HG03521 (cell line): ENCODE data around the gene RRP1.
"Not testable (repeated sequence)": the region's sequence is repeated elsewhere in the genome, so short reads cannot be mapped to it uniquely, and the experiment has no call there.

Experiments used
- ATAC-seq: cut with Tn5 transposase; IDR thresholded peaks from one replicate; pipeline ENCODE4 v1.9.1; 2021; ENCODE audit warnings: mild to moderate bottlenecking, moderate library complexity; ENCODE audit not compliant: unreplicated experiment

Gene RRP1

DNA sequence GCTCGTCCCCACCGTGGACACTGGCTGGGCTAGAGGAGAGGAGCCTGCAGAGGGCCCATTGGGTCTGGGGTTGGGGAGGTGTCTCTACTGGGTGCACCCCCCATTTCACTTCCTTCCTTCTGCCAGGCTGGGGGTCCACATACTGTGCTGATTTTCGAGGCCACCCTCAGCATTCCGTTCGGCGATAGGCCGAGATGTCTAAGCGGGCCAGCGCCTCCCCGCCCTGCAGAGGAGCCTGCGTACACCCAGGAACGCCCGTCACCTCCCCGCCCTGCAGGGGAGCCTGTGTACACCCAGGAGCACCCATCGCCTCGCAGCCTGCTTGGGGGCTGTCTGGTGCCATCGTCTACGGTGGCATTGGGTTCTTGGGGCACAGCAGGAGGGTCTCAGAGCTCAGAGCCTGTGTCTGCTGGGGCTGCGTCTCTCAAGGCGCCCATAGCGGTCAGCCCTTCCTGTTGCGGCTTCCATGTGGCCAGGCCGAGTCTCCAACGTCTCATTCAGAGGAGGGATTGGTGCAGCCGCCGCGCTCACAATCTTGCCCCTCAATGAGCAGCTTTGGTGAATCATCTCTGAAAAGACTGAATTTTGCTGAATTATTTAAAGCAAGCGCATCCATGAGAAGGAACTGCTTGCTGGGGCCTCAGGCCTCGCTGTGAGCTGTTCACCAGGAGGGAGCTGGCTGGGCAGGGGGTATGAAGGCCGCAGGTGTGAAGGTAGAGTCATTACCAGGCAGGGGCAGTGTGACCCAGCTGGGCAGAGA lies 44.9 kb downstream of the RRP1 start:
- no peak for ATAC-seq

- no peak for ATAC-seq
Measured at GRCh38 chr21:43835050-43835449, 45.7 kb downstream of the RRP1 start.

DNA sequence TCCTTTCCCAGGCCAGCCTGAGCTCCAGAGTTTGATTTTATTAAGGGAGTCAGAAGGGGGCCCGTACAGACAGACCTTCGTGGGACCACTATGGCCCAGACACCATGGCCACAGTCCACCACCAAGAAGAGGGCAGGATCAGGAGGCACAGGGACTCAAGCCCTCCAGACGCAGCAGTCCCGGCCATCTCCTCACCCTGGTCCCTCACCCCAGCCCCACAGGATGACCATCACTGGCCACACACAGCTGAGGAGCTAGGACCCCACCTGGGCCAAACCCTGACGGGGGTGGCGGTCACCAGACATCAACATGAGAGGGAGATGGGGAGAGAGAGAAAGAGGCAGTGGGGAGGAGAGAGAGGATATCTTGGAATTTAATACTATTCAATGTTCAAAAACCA lies 46.5 kb downstream of the RRP1 start:
- ATAC-seq: no peak

DNA sequence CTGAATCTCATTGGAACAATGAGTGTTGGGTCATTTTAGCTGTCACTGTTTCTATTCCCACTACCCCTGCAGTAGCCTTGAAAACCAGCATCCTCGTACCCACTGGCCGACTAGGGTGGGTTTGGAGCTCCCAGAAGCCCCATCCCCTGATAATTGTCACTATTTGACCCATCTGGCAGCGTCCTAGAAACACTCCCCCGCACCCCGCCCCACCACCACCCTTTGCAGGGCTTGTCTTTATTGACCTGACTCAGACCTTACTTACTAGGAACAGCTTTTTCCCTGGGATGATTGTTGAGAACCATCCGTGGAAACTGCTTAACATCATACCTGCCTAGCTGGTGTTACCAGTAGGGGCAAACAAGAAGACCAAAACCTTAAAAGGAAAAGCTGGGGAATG lies 47.2 kb downstream of the RRP1 start:
- no peak for ATAC-seq

GRCh38 chr21:43840259-43840658 lies 50.9 kb downstream of the RRP1 start:
- ATAC-seq: no peak

GRCh38 chr21:43842742-43843141 lies 53.4 kb downstream of the RRP1 start:
- ATAC-seq: no peak

GRCh38 chr21:43844906-43845305 lies 55.5 kb downstream of the RRP1 start:
- not testable (repeated sequence) for ATAC-seq

DNA sequence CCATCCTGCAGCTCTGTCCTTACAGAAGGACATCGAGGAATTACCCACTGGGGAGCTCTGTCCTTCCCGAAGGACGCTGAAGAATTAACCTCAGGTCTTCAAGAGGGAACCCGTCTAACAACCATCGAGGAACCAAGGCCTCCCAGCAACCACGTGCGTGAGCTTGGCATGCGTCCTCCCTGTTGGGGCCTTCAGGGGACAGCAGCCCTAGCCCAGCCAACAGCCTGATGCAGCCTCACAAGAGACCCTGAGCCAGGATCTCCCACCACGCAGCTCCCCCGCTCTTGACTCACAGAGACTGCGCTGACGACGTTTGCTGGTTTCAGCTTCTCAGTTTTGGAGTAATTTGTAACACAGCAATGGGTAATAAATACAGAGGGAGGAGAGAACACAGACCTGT lies 56.0 kb downstream of the RRP1 start:
- no peak for ATAC-seq

- no peak for ATAC-seq
Measured at GRCh38 chr21:43846430-43846829, 57.1 kb downstream of the RRP1 start.

- ATAC-seq: no peak
Measured at GRCh38 chr21:43847301-43847700, 57.9 kb downstream of the RRP1 start.

DNA sequence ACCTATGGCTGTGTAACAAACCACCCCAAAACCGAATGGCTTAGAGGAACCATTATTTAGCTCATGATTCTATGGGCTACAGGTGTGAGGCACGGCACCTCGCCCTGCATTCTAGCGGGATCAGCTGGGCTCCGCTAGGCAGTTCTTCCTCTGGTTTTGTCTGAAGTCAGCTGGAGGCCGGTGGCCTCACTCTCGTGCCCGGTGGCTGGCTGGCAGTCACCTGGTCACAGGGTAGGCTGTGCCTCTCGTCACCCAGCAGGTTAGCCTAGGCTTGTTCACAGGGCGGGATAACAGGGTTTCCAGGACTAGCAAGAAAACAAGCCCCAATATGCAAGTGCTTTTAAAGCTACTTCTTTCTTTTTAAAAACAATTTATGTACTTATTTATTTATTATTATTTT lies 59.4 kb downstream of the RRP1 start:
- no peak for ATAC-seq

GRCh38 chr21:43849532-43850299 lies 60.3 kb downstream of the RRP1 start:
- no peak for ATAC-seq

GRCh38 chr21:43850728-43851295 lies 61.4 kb downstream of the RRP1 start:
- ATAC-seq: no peak

GRCh38 chr21:43851593-43851992 lies 62.2 kb downstream of the RRP1 start:
- ATAC-seq: no peak

- no peak for ATAC-seq
Measured at GRCh38 chr21:43853851-43854772, 64.7 kb downstream of the RRP1 start.
